Loucy (cell line): ENCODE measurements around the gene IVNS1ABP.

Experiments
- H2AFZ ChIP-seq: fragments of 200-600 bp; sonication (generic); 2 replicates; pipeline ENCODE4 v1.6.0; 2016; ENCODE audit warnings: antibody characterized with exemption, mild to moderate bottlenecking, low read length, moderate library complexity
- H3F3A ChIP-seq: fragments of 200-600 bp; 2 replicates; pipeline ENCODE4 v1.6.0; 2016; ENCODE audit warnings: antibody characterized with exemption, low read depth, mild to moderate bottlenecking
- H3K27me3 ChIP-seq: fragments of 200-600 bp; sonication (generic); 2 replicates; pipeline ENCODE4 v1.6.1; 2014; ENCODE audit warnings: low read length, mild to moderate bottlenecking; ENCODE audit not compliant: insufficient read depth, poor library complexity, severe bottlenecking
- H3K36me3 ChIP-seq: fragments of 200-600 bp; sonication (generic); 2 replicates; pipeline ENCODE4 v1.6.1; 2016; ENCODE audit warnings: low read length; ENCODE audit not compliant: insufficient read depth
- H3K4me1 ChIP-seq: fragments of 200-600 bp; sonication (generic); 2 replicates; pipeline ENCODE4 v1.5.1; 2014; ENCODE audit warnings: low read length, mild to moderate bottlenecking; ENCODE audit not compliant: insufficient read depth, poor library complexity, severe bottlenecking
- H3K4me2 ChIP-seq: fragments of 200-600 bp; sonication (generic); 2 replicates; pipeline ENCODE4 v1.6.0; 2014; ENCODE audit warnings: antibody characterized with exemption, low read length, low read depth, mild to moderate bottlenecking; ENCODE audit not compliant: poor library complexity, severe bottlenecking
- H3K4me3 ChIP-seq: fragments of 200-600 bp; sonication (generic); 2 replicates; pipeline ENCODE4 v1.5.1; 2014; ENCODE audit warnings: low read length, mild to moderate bottlenecking, mixed read lengths; ENCODE audit not compliant: poor library complexity, severe bottlenecking
- H3K79me2 ChIP-seq: fragments of 200-600 bp; sonication (generic); 2 replicates; pipeline ENCODE4 v1.6.1; 2014; ENCODE audit warnings: low read length; ENCODE audit not compliant: insufficient read depth
- H3K9ac ChIP-seq: fragments of 200-600 bp; sonication (generic); 2 replicates; pipeline ENCODE4 v1.6.0; 2014; ENCODE audit warnings: mild to moderate bottlenecking, low read depth, low read length, moderate library complexity; ENCODE audit not compliant: poor library complexity, severe bottlenecking
- H3K9me2 ChIP-seq: fragments of 200-600 bp; sonication (generic); replicated peaks from 2 replicates; pipeline ENCODE4 v1.6.1; 2016; ENCODE audit warnings: low read depth, low read length, mixed read lengths
- H3K9me3 ChIP-seq: fragments of 200-600 bp; sonication (generic); 2 replicates; pipeline ENCODE4 v1.6.1; 2014; ENCODE audit warnings: mild to moderate bottlenecking, antibody characterized with exemption, low read length, low read depth; ENCODE audit not compliant: insufficient read depth
- H4K20me1 ChIP-seq: fragments of 200-600 bp; sonication (generic); 2 replicates; pipeline ENCODE4 v1.6.0; 2014; ENCODE audit warnings: antibody characterized with exemption, low read length, mild to moderate bottlenecking; ENCODE audit not compliant: insufficient read depth, poor library complexity, severe bottlenecking
- EZH2phosphoT487 ChIP-seq: fragments of 200-600 bp; IDR thresholded peaks from 2 replicates; pipeline ENCODE4 v1.6.1; 2018; ENCODE audit warnings: antibody characterized with exemption, mild to moderate bottlenecking, moderate library complexity, borderline replicate concordance
- TF ChIP-seq, protein P1 (sequence below): fragments of 200-600 bp; sonication (generic); conservative IDR thresholded peaks from 2 replicates; pipeline ENCODE4 v1.5.1; 2014; ENCODE audit warnings: mild to moderate bottlenecking, antibody characterized with exemption, low read length

IVNS1ABP gene

DNA sequence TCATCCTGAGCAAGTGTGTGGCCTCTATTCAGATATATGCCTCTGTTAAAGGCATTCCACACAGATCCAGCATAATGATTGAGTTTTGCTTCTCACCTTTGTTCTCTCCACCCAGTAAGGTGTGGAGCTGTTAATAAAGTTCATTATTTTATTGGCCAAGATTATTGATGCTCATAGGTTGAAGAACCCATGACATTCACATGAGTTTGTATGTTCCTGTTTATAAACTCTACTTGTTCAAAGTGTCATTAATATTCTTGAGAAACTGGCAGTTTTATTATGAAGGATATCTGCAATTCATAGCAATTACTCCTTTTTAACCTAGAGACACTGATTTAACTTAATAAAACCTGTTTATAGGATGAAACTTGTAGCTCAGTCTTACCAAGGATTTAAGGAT, 22.0 kb downstream of the IVNS1ABP start:
- H3K9ac ChIP-seq, result no peak overlapping the region
- no peaks in the 10 kb centered on the region for H3K79me2 ChIP-seq
- no peak overlapping the region for H3K4me3 ChIP-seq
- H2AFZ ChIP-seq, result no peak overlapping the region
- TF ChIP-seq, protein P1, sequence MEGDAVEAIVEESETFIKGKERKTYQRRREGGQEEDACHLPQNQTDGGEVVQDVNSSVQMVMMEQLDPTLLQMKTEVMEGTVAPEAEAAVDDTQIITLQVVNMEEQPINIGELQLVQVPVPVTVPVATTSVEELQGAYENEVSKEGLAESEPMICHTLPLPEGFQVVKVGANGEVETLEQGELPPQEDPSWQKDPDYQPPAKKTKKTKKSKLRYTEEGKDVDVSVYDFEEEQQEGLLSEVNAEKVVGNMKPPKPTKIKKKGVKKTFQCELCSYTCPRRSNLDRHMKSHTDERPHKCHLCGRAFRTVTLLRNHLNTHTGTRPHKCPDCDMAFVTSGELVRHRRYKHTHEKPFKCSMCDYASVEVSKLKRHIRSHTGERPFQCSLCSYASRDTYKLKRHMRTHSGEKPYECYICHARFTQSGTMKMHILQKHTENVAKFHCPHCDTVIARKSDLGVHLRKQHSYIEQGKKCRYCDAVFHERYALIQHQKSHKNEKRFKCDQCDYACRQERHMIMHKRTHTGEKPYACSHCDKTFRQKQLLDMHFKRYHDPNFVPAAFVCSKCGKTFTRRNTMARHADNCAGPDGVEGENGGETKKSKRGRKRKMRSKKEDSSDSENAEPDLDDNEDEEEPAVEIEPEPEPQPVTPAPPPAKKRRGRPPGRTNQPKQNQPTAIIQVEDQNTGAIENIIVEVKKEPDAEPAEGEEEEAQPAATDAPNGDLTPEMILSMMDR, result no peak
- TF ChIP-seq EZH2phosphoT487, result no peak
- no peaks in the 10 kb centered on the region for H3F3A ChIP-seq
- H3K9me3 ChIP-seq, result no peaks in the 10 kb centered on the region
- peaks cover 5% of the 10 kb centered on the region for H4K20me1 ChIP-seq
- H3K27me3 ChIP-seq, result no peaks in the 10 kb centered on the region
- H3K36me3 ChIP-seq, result peaks cover 68% of the 10 kb centered on the region
- H3K4me2 ChIP-seq, result no peak overlapping the region
- H3K4me1 ChIP-seq, result no peaks in the 10 kb centered on the region
- no peaks in the 10 kb centered on the region for H3K9me2 ChIP-seq

DNA sequence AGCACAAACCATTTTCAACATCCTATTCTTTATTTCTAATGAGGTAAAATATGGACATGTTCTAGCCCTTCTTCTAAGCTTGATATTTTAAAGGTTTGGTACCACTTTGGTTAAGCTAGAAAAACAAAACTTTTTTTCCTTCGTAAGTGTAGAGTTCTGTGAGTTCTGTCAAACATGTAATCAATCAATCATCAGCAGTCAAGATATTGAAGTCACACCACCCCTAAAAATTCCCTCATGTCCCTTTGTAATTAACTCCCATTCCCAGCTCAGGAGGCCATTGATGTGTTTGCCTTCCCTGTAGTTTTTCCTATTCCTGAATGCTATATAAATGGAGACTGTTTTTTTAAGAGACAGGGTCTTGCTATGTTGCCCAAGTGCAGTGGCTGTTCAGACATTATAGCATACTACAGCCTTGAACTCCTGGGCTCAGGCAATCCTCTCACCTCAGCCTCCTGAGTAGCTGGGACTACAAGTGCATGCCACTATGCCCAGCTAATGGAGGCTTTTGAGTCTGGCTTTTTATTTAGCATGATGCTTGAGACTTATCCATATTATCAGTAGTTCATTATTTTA, 23.0 kb downstream of the IVNS1ABP start:
- no peak overlapping the region for H3K4me2 ChIP-seq
- no peak overlapping the region for H3K4me3 ChIP-seq
- no peaks in the 10 kb centered on the region for H3K9me3 ChIP-seq
- H2AFZ ChIP-seq, result no peak overlapping the region
- peaks cover 2% of the 10 kb centered on the region for H4K20me1 ChIP-seq
- no peaks in the 10 kb centered on the region for H3K79me2 ChIP-seq
- no peaks in the 10 kb centered on the region for H3K9me2 ChIP-seq
- H3K4me1 ChIP-seq, result no peaks in the 10 kb centered on the region
- H3K9ac ChIP-seq, result no peak overlapping the region
- peaks cover 57% of the 10 kb centered on the region for H3K36me3 ChIP-seq
- H3K27me3 ChIP-seq, result no peaks in the 10 kb centered on the region
- TF ChIP-seq, protein P1, result no peak
- no peak for TF ChIP-seq EZH2phosphoT487
- no peaks in the 10 kb centered on the region for H3F3A ChIP-seq

DNA sequence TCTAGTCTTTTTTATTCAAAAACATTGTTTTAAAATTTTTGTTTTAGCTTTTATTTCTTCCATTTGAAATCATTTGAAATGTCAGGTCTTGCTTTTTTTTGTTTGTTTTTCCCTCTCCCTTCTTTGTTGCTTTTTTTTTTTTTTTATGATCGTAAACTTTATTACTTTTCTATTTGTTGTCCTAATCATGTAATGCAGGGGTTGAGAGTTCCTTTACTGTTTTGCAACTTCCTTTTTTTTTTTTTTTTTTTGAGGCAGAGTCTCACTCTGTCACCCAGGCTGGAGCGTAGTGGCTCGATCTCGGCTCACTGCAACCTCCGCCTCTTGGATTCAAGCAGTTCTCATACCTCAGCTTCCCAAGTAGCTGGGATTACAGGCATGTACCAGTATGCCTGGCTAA, 24.8 kb downstream of the IVNS1ABP start:
- Histone ChIP-seq H3K9me3 (no peaks in the 10 kb centered on the region), H3K4me1 (no peaks in the 10 kb centered on the region), H4K20me1 (no peaks in the 10 kb centered on the region), H3K79me2 (no peaks in the 10 kb centered on the region), H3K4me3 (no peak overlapping the region), H3K27me3 (no peaks in the 10 kb centered on the region), H3F3A (no peaks in the 10 kb centered on the region), H3K9me2 (no peaks in the 10 kb centered on the region), H3K9ac (no peak overlapping the region), H3K36me3 (peaks cover 39% of the 10 kb centered on the region), H3K4me2 (no peak overlapping the region), H2AFZ (no peak overlapping the region)
- TF ChIP-seq EZH2phosphoT487, result no peak
- TF ChIP-seq, protein P1, result no peak
